ENCODE results near the gene OVOL3.
A peak's percentile ranks its signal among the peaks of the same experiment; 100 is the strongest.

The OVOL3 gene

GRCh38 chr19:36114721-36115452 is 3.9 kb downstream of the OVOL3 start, which contains the start of gene POLR2I:
Gene POLR2I, minus strand, starts transcription at chr19:36114875. Its CDS starts 19 bp downstream, at chr19:36114856.
- H3K4me3 ChIP-seq (replicated peaks in 1 of 2; ENCODE audit: low read depth in 2 of 2, low read length in 2 of 2): peak within 1 kb of the TSS; percentile 92 to 97
- DNase-seq (ENCODE audit: low read depth in 2 of 2): peak; percentile 100
- TF ChIP-seq CTCF (IDR thresholded peaks at IDR 0.05; ENCODE audit: low read depth, low read length): no peak

- DNase-seq (ENCODE audit: low read depth in 2 of 2): peak; percentile 39 to 46
- H3K4me3 ChIP-seq (replicated peaks in 1 of 2; ENCODE audit: low read depth in 2 of 2, low read length in 2 of 2): peak within 1 kb of the TSS; percentile 92 to 97
- TF ChIP-seq CTCF (IDR thresholded peaks at IDR 0.05; ENCODE audit: low read depth, low read length): no peak
Measured at GRCh38 chr19:36115453-36116343, 4.8 kb downstream of the OVOL3 start, which contains the start of gene TBCB. Gene TBCB, plus strand, starts transcription at chr19:36115468. Its CDS starts 93 bp downstream, at chr19:36115561.

- DNase-seq (ENCODE audit: low read depth in 2 of 2): no peak
- TF ChIP-seq CTCF (IDR thresholded peaks at IDR 0.05; ENCODE audit: low read depth, low read length): no peak
- peak overlapping the region; percentile 77 for H3K4me3 ChIP-seq (replicated peaks in 1 of 2; ENCODE audit: low read depth in 2 of 2, low read length in 2 of 2)
Measured at GRCh38 chr19:36116344-36116637, 5.3 kb downstream of the OVOL3 start.

GRCh38 chr19:36120092-36120983 is 9.4 kb downstream of the OVOL3 start:
- H3K4me3 ChIP-seq (replicated peaks in 1 of 2; ENCODE audit: low read depth in 2 of 2, low read length in 2 of 2): no peak overlapping the region
- no peak for TF ChIP-seq CTCF (IDR thresholded peaks at IDR 0.05; ENCODE audit: low read depth, low read length)
- DNase-seq (ENCODE audit: low read depth in 2 of 2): no peak

- no peak for TF ChIP-seq CTCF (IDR thresholded peaks at IDR 0.05; ENCODE audit: low read depth, low read length)
- H3K4me3 ChIP-seq (replicated peaks in 1 of 2; ENCODE audit: low read depth in 2 of 2, low read length in 2 of 2): no peak overlapping the region
Measured at GRCh38 chr19:36120984-36121358, 10.0 kb downstream of the OVOL3 start.

GRCh38 chr19:36121486-36122124 is 10.7 kb downstream of the OVOL3 start:
- no peak for TF ChIP-seq CTCF (IDR thresholded peaks at IDR 0.05; ENCODE audit: low read depth, low read length)
- DNase-seq (ENCODE audit: low read depth in 2 of 2): no peak
- no peak overlapping the region for H3K4me3 ChIP-seq (replicated peaks in 1 of 2; ENCODE audit: low read depth in 2 of 2, low read length in 2 of 2)

More at GRCh38 chr19:36120984-36121358, 10.0 kb downstream of the OVOL3 start:
- DNase-seq (ENCODE audit: low read depth in 2 of 2): no peak

All from cardiac fibroblast (primary cell).